Fibroblast of pulmonary artery (primary cell): ENCODE measurements around the gene SERPINH1.

Source experiments
- DNase-seq: peaks from one replicate; pipeline ENCODE4 v3.0.0-alpha.2; 2010; ENCODE audit warnings: low read depth
- H3K4me3 ChIP-seq: replicated peaks from 2 replicates; pipeline ENCODE4 v1.5.1; 2011; ENCODE audit warnings: low read depth, mild to moderate bottlenecking, control low read depth, low read length, moderate library complexity
- TF ChIP-seq, protein P1 (sequence below): IDR thresholded peaks from 2 replicates; pipeline ENCODE4 v1.5.1; 2011; ENCODE audit warnings: mild to moderate bottlenecking, control low read depth, low read length, inconsistent platforms; ENCODE audit errors: missing control alignments

Gene SERPINH1

DNA sequence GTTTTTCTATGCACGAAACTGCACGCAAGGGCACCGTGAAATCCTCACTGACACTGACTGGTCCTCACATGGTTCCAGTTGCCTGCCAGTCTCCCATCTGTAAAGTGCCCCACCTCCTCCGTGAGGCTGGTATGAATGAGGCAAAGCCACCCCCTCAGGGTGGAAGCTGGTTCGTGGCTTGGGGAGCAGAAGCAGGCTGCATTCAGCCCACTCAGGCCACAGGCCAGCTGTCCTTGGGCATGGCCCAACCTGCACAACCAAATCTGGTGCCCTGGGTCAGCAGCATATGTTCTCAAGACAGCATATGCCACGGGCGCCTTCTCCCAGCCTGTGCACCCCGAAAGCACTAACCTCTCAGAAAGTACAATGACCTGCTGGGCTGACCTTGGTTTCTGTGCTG lies 29.3 kb downstream of the SERPINH1 start:
- H3K4me3 ChIP-seq = no peak overlapping the region
- no peak for DNase-seq
- TF ChIP-seq, protein P1, sequence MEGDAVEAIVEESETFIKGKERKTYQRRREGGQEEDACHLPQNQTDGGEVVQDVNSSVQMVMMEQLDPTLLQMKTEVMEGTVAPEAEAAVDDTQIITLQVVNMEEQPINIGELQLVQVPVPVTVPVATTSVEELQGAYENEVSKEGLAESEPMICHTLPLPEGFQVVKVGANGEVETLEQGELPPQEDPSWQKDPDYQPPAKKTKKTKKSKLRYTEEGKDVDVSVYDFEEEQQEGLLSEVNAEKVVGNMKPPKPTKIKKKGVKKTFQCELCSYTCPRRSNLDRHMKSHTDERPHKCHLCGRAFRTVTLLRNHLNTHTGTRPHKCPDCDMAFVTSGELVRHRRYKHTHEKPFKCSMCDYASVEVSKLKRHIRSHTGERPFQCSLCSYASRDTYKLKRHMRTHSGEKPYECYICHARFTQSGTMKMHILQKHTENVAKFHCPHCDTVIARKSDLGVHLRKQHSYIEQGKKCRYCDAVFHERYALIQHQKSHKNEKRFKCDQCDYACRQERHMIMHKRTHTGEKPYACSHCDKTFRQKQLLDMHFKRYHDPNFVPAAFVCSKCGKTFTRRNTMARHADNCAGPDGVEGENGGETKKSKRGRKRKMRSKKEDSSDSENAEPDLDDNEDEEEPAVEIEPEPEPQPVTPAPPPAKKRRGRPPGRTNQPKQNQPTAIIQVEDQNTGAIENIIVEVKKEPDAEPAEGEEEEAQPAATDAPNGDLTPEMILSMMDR = no peak

DNA sequence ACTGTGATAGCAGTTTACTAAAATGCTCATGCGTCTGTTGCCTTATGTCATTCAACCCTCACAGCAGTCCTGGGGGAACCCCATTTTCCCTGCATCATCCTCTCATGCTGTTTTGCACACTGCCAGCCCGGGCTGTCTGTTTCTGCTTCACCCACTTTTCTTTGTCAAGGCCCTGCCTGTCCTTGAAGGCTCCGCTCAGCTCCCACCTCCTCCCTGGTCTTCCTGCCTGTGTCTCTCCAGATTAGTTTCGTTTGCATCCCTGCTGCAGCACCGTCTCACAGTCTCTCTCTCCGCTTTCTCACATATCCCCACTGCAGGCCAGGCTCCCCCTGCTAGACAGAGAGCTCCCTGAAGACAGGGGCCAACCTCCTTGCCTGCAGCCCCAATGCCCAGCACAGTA lies 29.9 kb downstream of the SERPINH1 start:
- no peak for DNase-seq
- H3K4me3 ChIP-seq = no peak overlapping the region
- TF ChIP-seq, protein P1 = no peak

DNA sequence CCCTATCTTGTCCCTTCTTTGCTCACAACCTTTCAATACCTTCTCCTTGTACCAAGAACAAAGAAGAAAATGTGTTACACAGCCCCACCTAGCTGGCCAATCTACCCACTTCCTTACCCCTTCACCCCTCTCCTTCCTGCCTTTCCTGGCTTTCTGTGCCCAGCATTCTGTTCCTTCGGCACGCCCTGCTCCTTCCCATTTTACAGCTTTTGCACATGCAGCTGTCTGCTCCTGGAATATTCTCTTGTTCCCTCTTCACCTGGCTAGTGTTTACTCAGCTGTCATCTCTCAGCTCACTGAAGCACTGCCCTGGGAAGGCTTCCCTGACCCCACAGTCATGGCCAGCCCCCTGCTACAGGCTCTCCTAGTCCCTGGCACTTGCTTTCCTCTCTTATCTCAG lies 30.7 kb downstream of the SERPINH1 start:
- DNase-seq = no peak
- TF ChIP-seq, protein P1 = no peak
- no peak overlapping the region for H3K4me3 ChIP-seq

DNA sequence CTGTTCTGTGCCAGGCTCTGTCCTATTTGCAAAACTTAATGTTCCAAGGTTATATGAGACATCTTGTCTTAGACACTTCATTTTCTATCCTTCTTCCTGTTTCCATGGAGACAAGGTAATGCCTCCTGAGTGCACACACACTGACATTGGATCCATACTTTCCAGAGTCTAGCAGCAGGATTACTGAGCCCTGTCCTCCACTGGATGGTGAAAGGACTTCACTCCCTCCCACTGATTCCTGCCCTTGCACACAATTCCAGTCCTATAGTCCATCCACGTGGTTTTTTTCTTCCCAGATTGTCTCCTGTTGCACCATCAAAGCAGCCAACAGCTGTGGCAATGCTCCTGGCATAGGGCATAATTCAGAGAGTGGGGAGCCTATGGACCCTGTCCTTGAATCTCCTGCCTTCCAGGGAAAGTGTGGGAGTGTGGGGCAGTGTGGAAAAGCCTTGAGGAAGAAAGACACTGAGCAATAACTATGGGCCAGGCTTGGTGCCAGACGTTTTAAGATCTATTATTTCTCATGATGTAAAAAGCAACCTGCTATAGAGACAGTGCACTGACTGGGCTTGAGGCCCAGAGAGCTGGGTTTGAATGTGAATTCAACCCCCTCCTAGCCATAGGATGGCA lies 31.3 kb downstream of the SERPINH1 start:
- peak; percentile 48 for DNase-seq
- TF ChIP-seq, protein P1 = no peak
- no peak overlapping the region for H3K4me3 ChIP-seq

DNA sequence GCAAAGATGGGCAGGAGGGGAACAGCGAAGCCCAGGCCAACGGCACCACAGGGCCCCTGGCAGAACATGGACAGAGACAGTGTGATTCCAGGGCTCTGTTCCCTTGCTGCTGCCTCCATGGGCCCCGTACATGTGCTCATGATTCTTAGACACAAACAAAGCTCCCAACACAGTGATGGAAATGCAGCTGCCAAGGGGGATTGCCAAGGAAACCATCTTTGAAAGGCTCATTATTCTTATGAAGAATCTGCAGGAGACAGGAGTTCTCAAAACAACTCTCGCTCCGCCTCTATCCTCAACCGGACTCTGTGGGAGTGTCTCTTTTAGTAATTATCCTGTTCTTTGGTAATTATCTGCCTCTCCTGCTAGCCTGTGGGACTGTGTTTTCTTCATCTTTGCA lies 32.2 kb downstream of the SERPINH1 start:
- no peak overlapping the region for H3K4me3 ChIP-seq
- no peak for DNase-seq
- TF ChIP-seq, protein P1 = no peak

DNA sequence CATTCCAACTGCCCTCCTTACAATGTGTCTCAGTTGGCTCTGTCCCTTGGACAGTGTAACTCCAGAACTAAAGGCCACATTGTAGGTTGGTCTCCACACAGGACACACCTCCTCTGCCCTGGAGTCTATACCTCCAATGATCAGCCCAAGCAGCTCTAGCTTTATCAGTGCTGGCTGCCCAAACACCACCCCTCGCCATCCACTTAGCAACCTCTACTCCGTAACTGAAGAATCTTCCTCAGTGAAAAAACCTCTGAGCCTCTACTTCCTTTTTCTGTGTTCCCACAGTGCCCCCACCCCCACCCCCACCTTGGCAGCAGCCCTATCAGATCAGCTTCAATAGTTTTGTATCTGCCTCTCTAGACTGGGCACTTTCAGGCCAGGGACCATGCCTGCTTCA lies 33.4 kb downstream of the SERPINH1 start:
- no peak for DNase-seq
- TF ChIP-seq, protein P1 = no peak
- H3K4me3 ChIP-seq = no peak overlapping the region

DNA sequence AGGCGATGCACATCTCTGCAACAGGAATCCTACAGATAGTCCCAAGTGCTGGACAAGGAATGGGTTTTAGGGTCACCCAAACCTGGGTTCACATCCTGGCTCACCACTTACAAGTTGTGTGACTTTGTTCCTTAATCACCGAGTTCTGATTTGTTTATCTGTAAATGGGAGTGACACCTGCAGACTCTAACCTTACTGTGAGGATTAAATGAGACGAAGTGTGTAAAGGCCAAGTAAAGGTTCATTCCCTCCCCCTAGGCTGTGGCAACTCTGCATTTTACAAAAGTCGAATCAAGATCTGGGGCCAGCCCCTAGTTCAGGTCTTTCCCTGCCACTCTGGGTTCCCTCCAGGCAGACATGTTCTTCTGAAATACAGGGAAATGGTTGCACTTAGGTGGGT lies 34.9 kb downstream of the SERPINH1 start:
- H3K4me3 ChIP-seq = no peak overlapping the region
- no peak for DNase-seq
- TF ChIP-seq, protein P1 = no peak
